Measurements from ENCODE around the gene C18orf63.
"Not testable (repeated sequence)": the region's sequence is repeated elsewhere in the genome, so short reads cannot be mapped to it uniquely, and the experiment has no call there.

The C18orf63 gene

DNA sequence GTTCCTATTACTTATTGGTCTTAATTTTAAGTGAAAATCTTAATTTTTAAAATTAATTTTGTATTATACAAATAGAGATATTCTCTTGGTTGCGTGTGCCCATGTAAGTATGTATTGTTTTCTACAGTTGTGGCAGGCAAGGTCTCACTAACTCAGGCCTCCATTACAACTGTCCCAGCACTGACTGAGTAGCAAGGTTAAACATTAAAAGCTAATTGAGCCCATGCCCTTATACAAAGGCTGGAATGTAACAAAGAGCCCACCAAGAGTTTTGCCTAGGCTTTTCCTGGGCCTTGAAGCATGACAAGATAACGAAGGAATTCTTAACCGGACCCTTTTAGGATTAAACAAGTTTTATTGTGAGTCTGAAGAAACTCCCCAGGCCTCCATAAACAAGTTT is 11.2 kb downstream of the C18orf63 start:
- DNase-seq (ENCODE audit: low read depth in 2 of 2), result not testable (repeated sequence)

- no peak for DNase-seq (ENCODE audit: low read depth in 2 of 2)
Measured at GRCh38 chr18:74328206-74328605, 12.6 kb downstream of the C18orf63 start.

GRCh38 chr18:74329688-74330205 is 14.1 kb downstream of the C18orf63 start:
- DNase-seq (ENCODE audit: low read depth in 2 of 2), result no peak

DNA sequence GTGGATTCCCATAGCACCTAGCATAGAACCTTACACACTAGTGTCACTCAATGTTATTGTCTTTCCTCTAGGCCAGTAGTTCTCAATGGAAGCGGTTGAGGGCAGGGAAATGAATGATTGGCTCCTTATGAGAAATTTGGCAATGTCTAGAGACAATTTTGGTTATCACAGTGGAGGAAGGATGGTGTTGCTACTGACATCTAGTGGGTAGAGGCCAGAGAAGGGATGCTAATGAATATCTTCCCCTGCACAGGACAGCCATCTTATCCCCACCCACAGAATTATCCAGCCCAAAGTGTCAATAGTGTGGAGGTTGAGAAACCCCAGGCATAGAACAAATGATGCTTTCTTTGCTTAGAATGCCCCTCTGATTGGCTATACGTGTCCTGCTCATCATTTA is 15.8 kb downstream of the C18orf63 start:
- DNase-seq (ENCODE audit: low read depth in 2 of 2), result no peak

- no peak for DNase-seq (ENCODE audit: low read depth in 2 of 2)
Measured at GRCh38 chr18:74333091-74333490, 17.5 kb downstream of the C18orf63 start.

- no peak for DNase-seq (ENCODE audit: low read depth in 2 of 2)
Measured at GRCh38 chr18:74334242-74334893, 18.7 kb downstream of the C18orf63 start.

DNA sequence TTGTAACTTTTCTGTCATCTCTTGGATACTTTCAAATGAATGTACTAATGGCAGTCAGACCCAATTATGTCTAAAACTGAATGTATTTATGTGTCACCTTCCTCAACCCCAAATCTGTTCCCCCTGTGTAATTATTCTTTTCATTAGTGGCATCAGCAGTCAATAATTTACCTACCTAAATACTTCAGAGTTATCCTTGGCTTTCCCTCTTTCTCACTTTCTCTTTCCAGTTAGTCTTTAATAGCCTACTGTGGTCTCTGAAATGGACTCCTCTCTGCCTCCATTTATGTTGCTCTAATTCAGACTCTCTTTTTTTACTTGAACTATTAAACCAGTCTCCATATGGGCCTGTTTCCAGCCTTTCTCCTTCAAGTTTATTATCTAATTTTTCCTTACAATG is 21.0 kb downstream of the C18orf63 start:
- no peak for DNase-seq (ENCODE audit: low read depth in 2 of 2)

DNA sequence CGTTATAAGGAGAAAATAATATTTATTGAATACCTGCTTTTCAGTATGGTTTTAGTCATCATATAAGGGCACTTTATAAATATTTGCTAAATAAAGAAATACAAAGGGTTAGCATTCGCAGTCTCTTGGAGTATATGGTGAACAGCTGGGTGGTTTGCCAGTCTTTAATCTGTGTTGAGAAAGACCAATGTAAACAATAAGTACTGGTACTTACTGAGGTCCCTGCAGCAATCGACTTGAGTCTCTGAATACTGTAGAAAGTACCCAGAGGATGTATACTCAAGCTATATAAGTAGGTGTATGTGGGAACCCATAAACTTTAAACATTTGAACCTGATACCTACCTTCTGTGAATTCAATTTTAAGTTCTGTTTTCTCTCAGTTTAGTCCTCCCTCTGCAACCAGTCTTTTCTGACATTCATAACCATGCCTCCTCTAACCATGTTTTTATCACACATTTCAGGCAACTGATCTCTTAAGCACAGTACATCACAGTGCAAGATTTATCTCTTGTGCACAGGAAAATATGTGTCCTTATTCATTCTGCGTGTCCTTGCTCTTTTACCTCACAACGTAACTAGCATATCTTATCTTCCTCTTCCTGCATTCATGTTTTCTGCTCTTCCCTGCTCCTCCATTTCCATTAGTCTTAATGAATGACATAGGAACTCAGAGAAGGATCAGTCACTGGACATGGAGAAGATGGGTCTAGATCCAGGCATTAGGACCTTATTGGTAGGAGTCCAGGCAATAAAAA is 21.7 kb downstream of the C18orf63 start:
- no peak for DNase-seq (ENCODE audit: low read depth in 2 of 2)

GRCh38 chr18:74337912-74338309 is 22.3 kb downstream of the C18orf63 start:
- no peak for DNase-seq (ENCODE audit: low read depth in 2 of 2)

DNA sequence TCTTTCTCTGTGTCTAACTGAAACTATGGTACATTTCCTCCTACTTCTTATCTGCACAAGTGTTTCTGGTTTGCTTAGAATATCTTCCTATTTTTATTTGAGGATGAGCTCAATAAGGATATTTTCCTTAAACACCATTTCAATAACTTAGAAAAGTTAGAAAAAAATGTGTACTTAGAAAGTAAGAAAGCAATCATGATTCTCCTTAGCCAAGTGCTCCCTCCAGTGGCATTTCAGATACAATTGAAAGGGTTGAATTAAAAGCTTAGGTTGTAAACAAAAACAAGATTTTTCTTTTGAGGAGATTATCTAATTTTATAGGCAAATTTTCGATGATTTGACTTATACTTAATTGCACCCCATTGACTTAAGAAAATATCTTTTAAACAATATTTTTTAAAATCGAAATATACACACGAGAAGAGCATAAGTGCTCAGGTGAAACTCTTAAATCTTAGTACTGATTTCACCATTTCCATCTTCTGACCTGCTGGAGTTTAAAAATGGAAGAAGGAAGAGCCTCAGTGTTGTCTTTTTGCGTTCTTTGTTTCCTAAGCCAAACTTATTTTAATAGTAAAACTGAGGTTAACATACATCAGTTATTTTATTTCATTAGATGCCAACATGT is 26.9 kb downstream of the C18orf63 start:
- no peak for DNase-seq (ENCODE audit: low read depth in 2 of 2)

GRCh38 chr18:74346206-74346605 is 30.6 kb downstream of the C18orf63 start:
- no peak for DNase-seq (ENCODE audit: low read depth in 2 of 2)

DNA sequence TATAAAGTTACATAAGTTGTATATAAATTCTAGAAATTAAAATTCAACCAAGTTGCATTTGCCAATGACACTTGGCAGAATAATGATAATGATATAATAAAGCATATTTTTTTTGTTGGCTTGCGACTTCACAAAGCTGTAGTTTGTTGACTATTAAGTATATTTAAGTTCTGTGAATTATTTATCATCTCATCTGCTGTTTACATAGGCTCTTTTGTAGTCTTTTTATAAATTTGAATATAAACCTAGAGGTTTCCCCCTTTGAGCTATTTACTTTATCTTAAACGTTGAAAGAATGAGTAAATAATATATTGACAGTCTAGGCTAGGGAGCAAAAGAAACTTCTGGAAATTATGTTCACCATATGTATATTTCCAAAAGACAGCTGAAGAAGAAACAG is 32.9 kb downstream of the C18orf63 start:
- DNase-seq (ENCODE audit: low read depth in 2 of 2), result no peak

DNA sequence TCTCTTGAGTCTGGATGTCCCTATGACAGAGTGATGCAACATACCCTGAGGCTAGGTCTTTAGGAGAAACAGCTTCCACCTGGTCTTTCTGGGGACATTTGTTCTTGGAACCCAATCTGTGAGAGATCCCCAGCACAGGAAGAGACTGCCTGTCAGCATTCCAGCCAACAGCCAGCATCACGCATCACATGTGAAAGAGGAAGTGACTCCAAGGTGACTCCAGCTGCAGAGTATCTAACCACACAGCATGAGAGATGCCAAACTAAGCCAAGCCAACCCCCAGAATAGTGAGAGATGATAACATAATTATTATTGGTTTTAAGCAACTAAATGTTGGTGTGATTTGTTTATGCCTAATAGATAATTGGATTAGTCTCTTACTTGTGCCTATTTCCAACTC is 35.7 kb downstream of the C18orf63 start:
- no peak for DNase-seq (ENCODE audit: low read depth in 2 of 2)

- DNase-seq (ENCODE audit: low read depth in 2 of 2), result peak in 1 of 2 donors; percentile 25
Measured at GRCh38 chr18:74353169-74353775, 37.6 kb downstream of the C18orf63 start.

DNA sequence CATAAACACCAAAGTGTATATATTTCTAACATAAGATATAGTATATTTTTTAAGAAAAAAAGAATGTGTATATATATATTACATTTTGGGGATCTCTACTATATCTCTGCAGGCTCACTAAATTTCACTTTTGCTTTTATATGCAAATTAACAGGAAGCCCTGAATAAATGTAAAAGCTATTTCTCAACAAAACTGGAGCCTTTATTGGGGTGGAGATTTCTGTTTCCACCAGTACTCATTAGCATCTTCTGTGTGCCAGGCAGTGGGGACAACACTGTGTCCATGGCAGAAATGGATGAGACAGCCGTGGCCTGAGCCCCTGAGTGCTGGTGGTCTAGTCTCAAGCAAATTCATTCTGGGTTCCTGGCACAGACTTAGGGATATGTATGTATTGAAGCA is 41.3 kb downstream of the C18orf63 start:
- DNase-seq (ENCODE audit: low read depth in 2 of 2), result no peak

- DNase-seq (ENCODE audit: low read depth in 2 of 2), result no peak
Measured at GRCh38 chr18:74360852-74361655, 45.4 kb downstream of the C18orf63 start.

DNA sequence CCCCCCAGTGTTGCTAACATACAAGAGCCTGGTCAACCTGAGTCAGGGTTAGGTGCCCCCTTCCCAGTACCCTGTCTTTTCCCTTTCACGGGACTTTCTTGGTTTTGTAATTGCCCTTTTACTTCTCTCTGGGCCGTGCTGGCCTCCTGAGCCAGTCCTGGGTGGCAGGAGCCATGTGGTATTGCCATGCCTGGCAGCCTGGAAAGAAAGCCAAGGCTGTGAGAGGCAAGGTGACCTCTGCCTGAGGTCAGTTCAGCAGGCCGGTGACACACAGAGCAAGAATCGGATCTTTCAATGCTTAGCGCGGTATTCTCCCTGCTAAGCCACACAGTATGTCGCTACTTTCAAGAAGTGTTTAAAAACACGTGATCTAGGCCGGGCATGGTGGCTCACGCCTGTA is 52.3 kb downstream of the C18orf63 start:
- no peak for DNase-seq (ENCODE audit: low read depth in 2 of 2)

DNA sequence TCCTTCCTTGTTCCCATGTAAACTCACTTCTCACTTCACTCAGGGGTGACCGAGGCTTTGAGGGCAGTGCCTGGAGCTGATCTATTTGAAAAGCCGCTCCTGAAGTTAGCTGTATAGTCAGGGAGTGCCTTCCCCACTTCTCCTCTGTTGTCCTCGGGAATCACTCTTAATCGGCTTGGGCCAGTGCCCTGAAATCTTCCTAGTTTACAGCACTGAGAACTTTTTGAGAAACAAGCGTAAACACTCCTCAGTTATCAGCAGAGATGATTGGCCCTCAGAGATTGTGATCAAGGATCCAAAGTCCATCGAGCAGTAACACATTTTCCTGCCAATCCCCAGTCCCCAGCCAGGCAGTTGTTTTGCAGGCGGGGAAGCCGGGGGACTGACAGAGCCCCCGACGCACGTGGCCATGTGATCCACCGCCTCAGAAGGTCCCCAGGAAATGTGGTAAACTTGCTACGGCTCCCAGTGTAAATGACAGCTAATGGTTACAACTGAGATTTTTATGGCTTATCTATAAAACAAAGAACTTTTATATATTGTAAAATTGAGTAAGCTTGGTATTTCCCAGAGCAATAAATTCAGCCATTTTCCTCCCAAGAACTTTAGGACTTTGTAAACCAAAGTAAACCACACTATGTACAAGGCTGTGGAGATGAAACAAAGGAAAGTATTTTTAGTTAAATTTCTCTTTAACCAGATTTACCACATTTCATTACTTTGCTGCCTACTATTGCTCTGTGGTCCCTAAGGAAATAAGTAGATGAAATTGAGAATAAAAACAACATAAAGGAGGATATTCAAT is 53.5 kb downstream of the C18orf63 start:
- DNase-seq (ENCODE audit: low read depth in 2 of 2), result no peak

GRCh38 chr18:74370115-74370514 is 54.5 kb downstream of the C18orf63 start:
- no peak for DNase-seq (ENCODE audit: low read depth in 2 of 2)

- DNase-seq (ENCODE audit: low read depth in 2 of 2), result peak in 1 of 2 donors; percentile 11
Measured at GRCh38 chr18:74373428-74373827, 57.8 kb downstream of the C18orf63 start.

DNA sequence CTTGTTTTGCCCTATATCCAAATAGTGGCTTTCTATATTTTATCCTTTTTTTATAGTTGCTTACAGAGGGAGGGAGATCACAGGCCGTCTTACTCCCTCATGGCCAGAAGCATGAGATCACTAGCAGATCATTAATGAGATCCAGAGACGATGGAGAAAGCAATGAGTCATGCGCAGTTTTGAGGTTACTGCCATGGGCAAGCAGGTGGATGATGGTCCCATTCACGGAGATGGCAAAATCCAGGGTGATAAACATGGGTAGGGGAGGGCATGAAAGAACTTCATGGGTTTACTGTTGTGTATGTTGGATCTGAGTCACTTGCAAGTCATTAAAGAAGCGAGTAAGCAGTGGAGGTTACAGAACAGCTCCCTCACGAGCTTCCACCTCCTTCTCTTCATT is 60.4 kb downstream of the C18orf63 start:
- DNase-seq (ENCODE audit: low read depth in 2 of 2), result no peak
